HG02642 (cell line): ENCODE data around the gene PRSS37.

Source experiments
- ATAC-seq: cut with Tn5 transposase; IDR thresholded peaks from one replicate; pipeline ENCODE4 v1.9.1; 2021; ENCODE audit warnings: mild to moderate bottlenecking; ENCODE audit not compliant: unreplicated experiment, poor library complexity

Gene PRSS37

GRCh38 chr7:141789917-141790316 is 51.4 kb downstream of the PRSS37 start, which contains the start of gene TAS2R5:
Gene TAS2R5, plus strand, starts transcription at chr7:141790217. Its CDS starts 145 bp downstream, at chr7:141790362.
- no peak for ATAC-seq

GRCh38 chr7:141788296-141788695 is 53.0 kb downstream of the PRSS37 start:
- ATAC-seq: no peak
